ENCODE measurements around the gene COL23A1.

DNA sequence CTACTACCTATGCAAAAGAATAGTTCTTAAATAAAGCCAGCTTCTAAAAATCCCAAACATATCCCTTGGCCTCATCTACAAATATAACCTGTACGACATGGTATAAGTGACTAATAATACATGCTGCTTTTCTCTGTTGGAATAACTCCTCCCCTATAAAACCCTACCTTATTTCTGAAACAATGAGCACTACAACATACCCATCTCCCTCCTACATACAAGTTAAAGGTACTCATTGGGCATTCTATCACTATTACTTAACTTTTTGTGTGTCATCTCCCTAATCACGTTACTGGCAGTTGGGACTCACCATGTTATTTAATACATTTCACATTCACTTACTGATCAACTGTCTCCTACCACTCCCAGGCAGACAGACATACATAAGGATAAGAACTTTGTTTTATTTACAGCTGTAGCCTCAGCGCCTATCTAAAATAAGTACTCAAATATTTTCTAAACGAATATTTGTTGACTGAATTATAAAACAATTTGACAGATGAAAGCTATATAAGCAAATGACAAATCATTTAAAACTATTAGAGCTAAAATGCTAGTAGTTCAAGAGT, 32.6 kb upstream of the COL23A1 start:
- no peak for TF ChIP-seq POLR2AphosphoS5 (IDR thresholded peaks at IDR 0.05)
- TF ChIP-seq POLR2A (IDR thresholded peaks at IDR 0.05) = no peak

All from gastroesophageal sphincter (tissue), 2 donors.